DND-41 (cell line): ENCODE data around the gene ANKRD11.
"Not testable (repeated sequence)": the region's sequence is repeated elsewhere in the genome, so short reads cannot be mapped to it uniquely, and the experiment has no call there.

ENCODE experiments used
- ATAC-seq: fragments of 200-7000 bp; cut with Tn5 transposase; 3 replicates; pipeline ENCODE4 v1.9.1; 2021; ENCODE audit warnings: low read depth; ENCODE audit not compliant: insufficient read depth
- DNase-seq: peaks from one replicate; pipeline ENCODE4 v3.0.0-alpha.2; 2020
- H2AFZ ChIP-seq: 2 replicates; pipeline ENCODE4 v1.6.0; 2012; ENCODE audit warnings: low read depth, low read length
- H3K27ac ChIP-seq: 2 replicates; pipeline ENCODE4 v1.5.1; 2012; ENCODE audit warnings: low read length, inconsistent platforms
- H3K27me3 ChIP-seq: fragments of 200-600 bp; sonication (generic); 2 replicates; pipeline ENCODE4 v1.6.0; 2012; ENCODE audit warnings: low read length, mild to moderate bottlenecking, inconsistent platforms; ENCODE audit not compliant: insufficient read depth, poor library complexity
- H3K36me3 ChIP-seq: 2 replicates; pipeline ENCODE4 v1.5.1; 2012; ENCODE audit warnings: low read length, inconsistent platforms; ENCODE audit not compliant: insufficient read depth
- H3K4me1 ChIP-seq: 2 replicates; pipeline ENCODE4 v1.5.1; 2012; ENCODE audit warnings: mild to moderate bottlenecking, low read length; ENCODE audit not compliant: insufficient read depth
- H3K4me2 ChIP-seq: 2 replicates; pipeline ENCODE4 v1.6.0; 2012; ENCODE audit warnings: mild to moderate bottlenecking, moderate library complexity, low read length, inconsistent platforms; ENCODE audit not compliant: insufficient read depth
- H3K4me3 ChIP-seq, 2 experiments: fragments of 200-600 bp in 1 of 2; shearing (Covaris generic) in 1 of 2; 2 replicates each; pipeline ENCODE4 v1.5.1; 2012 to 2016; ENCODE audit warnings: inconsistent platforms in 2 of 2, low read length in 2 of 2, mild to moderate bottlenecking in 2 of 2, low read depth in 1 of 2, moderate library complexity in 1 of 2
- H3K79me2 ChIP-seq: 2 replicates; pipeline ENCODE4 v1.6.0; 2012; ENCODE audit warnings: low read length, inconsistent platforms; ENCODE audit not compliant: insufficient read depth
- H3K9ac ChIP-seq: 2 replicates; pipeline ENCODE4 v1.6.0; 2012; ENCODE audit warnings: low read depth, mild to moderate bottlenecking, inconsistent platforms, low read length, moderate library complexity
- H3K9me3 ChIP-seq: 2 replicates; pipeline ENCODE4 v1.5.1; 2012; ENCODE audit warnings: low read length, moderate library complexity, mild to moderate bottlenecking, inconsistent platforms; ENCODE audit not compliant: insufficient read depth, severe bottlenecking
- H4K20me1 ChIP-seq: 2 replicates; pipeline ENCODE4 v1.6.0; 2012; ENCODE audit warnings: low read length; ENCODE audit not compliant: insufficient read depth
- CTCF ChIP-seq: IDR thresholded peaks from 2 replicates; pipeline ENCODE4 v1.5.1; 2012; ENCODE audit warnings: borderline replicate concordance, low read length, moderate library complexity, mild to moderate bottlenecking; ENCODE audit not compliant: poor library complexity, severe bottlenecking; ENCODE audit errors: extremely low read depth
- EZH2 ChIP-seq: IDR thresholded peaks from 3 replicates; pipeline ENCODE4 v1.6.1; 2012; ENCODE audit warnings: borderline replicate concordance, low read depth, mild to moderate bottlenecking, moderate library complexity, low read length, inconsistent platforms; ENCODE audit not compliant: severe bottlenecking

ANKRD11 gene

GRCh38 chr16:89308391-89309333 lies 181.7 kb downstream of the ANKRD11 start:
- Histone ChIP-seq H4K20me1 (peaks cover 88% of the 10 kb centered on the region), H3K27me3 (no peaks in the 10 kb centered on the region), H3K4me2 (no peak overlapping the region), H3K4me1 (no peaks in the 10 kb centered on the region), H3K36me3 (peaks cover 86% of the 10 kb centered on the region), H3K79me2 (peaks cover 94% of the 10 kb centered on the region), H3K4me3 (no peak overlapping the region), H3K9ac (no peak overlapping the region), H3K27ac (no peak overlapping the region), H2AFZ (no peak overlapping the region), H3K9me3 (no peaks in the 10 kb centered on the region)
- ATAC-seq: peak; percentile 52; the same call in 2 of the 3 replicates
- DNase-seq: no peak
- peak; percentile 63 for TF ChIP-seq CTCF
- no peak for TF ChIP-seq EZH2

GRCh38 chr16:89307421-89307805 lies 182.9 kb downstream of the ANKRD11 start:
- Histone ChIP-seq H2AFZ (no peak overlapping the region), H3K4me2 (no peak overlapping the region), H3K27ac (no peak overlapping the region), H3K36me3 (peaks cover 86% of the 10 kb centered on the region), H3K9ac (no peak overlapping the region), H3K9me3 (no peaks in the 10 kb centered on the region), H3K4me1 (no peaks in the 10 kb centered on the region), H4K20me1 (peaks cover 88% of the 10 kb centered on the region), H3K79me2 (peaks cover 94% of the 10 kb centered on the region), H3K4me3 (no peak overlapping the region), H3K27me3 (no peaks in the 10 kb centered on the region)
- DNase-seq (no peak), ATAC-seq (no peak)
- no peak for TF ChIP-seq CTCF
- TF ChIP-seq EZH2: no peak

DNA sequence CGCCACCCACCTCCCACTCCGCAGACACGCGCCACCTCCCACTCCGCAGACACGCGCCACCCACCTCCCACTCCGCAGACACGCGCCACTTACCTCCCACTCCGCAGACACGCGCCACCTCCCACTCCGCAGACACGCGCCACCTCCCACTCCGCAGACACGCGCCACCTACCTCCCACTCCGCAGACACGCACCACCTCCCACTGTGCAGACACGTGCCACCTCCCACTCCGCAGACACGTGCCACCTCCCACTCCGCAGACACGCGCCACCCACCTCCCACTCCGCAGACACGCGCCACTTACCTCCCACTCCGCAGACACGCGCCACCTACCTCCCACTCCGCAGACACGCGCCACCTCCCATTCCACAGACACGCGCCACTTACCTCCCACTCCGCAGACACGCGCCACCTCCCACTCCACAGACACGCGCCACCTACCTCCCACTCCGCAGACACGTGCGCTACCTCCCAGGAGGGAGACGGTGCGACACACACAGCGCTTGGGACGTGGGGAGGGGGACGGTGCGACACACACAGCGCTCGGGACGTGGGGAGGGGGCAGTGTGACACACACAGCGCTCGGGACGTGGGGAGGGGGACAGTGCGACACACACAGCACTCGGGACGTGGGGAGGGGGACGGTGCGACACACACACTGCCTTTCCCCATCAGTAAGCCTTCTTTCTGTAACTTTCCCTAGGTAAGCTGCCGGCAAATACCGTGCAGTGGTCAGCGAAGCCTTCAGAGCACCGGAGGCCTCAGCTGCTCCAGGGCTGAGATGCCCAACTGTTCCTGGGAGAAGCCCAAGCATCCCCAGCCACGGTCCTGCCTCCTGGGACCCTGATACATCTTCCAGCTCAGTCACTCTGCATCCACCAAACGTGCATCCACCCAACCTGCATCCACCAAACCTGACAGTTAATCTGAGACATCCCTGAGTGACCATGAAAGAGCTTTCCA lies 183.6 kb downstream of the ANKRD11 start:
- not testable (repeated sequence) for ATAC-seq, H3K9ac ChIP-seq, DNase-seq, H3K4me1 ChIP-seq, H2AFZ ChIP-seq, H3K27me3 ChIP-seq, H3K27ac ChIP-seq, H3K4me3 ChIP-seq, H3K4me2 ChIP-seq, H3K9me3 ChIP-seq
- peaks cover 94% of the 10 kb centered on the region for H3K79me2 ChIP-seq
- peaks cover 84% of the 10 kb centered on the region for H3K36me3 ChIP-seq
- peaks cover 88% of the 10 kb centered on the region for H4K20me1 ChIP-seq
